T-cell (primary cell): Measurements from ENCODE around the gene TBK1. TPM values are rescaled to one million over a fixed set of nuclear protein-coding genes. Genes with fewer than 3 reads are reported as not detected.

Experiments used
- ATAC-seq, 4 experiments: fragments of 200-7000 bp in 3 of 4; fragments of 150-1000 bp in 1 of 4; cut with Tn5 transposase; replicated peaks in 1 of 4; 1 replicate in 3 of 4; 2 replicates in 1 of 4; pipeline ENCODE4 v1.10.0; 2021; ENCODE audit warnings: moderate library complexity in 3 of 4, mild to moderate bottlenecking in 2 of 4, moderate number of reproducible peaks in 1 of 4
- CTCF ChIA-PET, 2 donors: fragments of 300-600 bp; sonication (Branson Sonifier 250); formaldehyde crosslinking; loops; one replicate each; lab custom pipeline; 2022; ENCODE audit warnings: antibody characterized with exemption in 2 of 2; lab: Charles Lee
- POLR2A ChIA-PET, 2 donors: fragments of 300-600 bp; sonication (Branson Sonifier 250); formaldehyde crosslinking; loops; one replicate each; lab custom pipeline; 2022; ENCODE audit warnings: antibody characterized with exemption in 2 of 2; lab: Charles Lee
- DNase-seq, 35 experiments: peaks; one replicate each; pipeline versions ENCODE4 v3.0.0 to v3.0.0-alpha.2; 2013 to 2023
- H3K27ac ChIP-seq: one replicate; pipeline ENCODE4 v1.5.1; 2013; ENCODE audit warnings: low read length
- H3K27me3 ChIP-seq, 2 experiments: replicated peaks in 1 of 2; 1 replicate in 1 of 2; 2 replicates in 1 of 2; pipeline versions ENCODE4 v1.6.1 to v1.7.0; 2013; ENCODE audit warnings: low read length in 1 of 2, mixed read lengths in 1 of 2; ENCODE audit not compliant: control insufficient read depth in 2 of 2, insufficient read depth in 2 of 2; ENCODE audit errors: extremely low read depth in 1 of 2
- H3K36me3 ChIP-seq, 2 donors: 1 replicate in 1 of 2; 2 replicates in 1 of 2; pipeline versions ENCODE4 v1.6.1 to v1.7.0; 2013; ENCODE audit warnings: low read length in 1 of 2; ENCODE audit not compliant: control insufficient read depth in 2 of 2, insufficient read depth in 1 of 2; ENCODE audit errors: extremely low read depth in 1 of 2
- H3K4me1 ChIP-seq, 2 experiments: 1 replicate in 1 of 2; 2 replicates in 1 of 2; pipeline versions ENCODE4 v1.6.1 to v1.7.0; 2013; ENCODE audit warnings: low read length in 2 of 2, mixed read lengths in 1 of 2; ENCODE audit not compliant: insufficient read depth in 2 of 2, control insufficient read depth in 1 of 2; ENCODE audit errors: extremely low read depth in 1 of 2
- H3K4me3 ChIP-seq, 2 donors: 1 replicate in 1 of 2; 2 replicates in 1 of 2; pipeline versions ENCODE4 v1.5.1 to v1.7.0; 2013; ENCODE audit warnings: mild to moderate bottlenecking in 2 of 2, low read length in 1 of 2, moderate library complexity in 1 of 2; ENCODE audit not compliant: control insufficient read depth in 1 of 2; ENCODE audit errors: extremely low read depth in 1 of 2
- H3K9me3 ChIP-seq: 2 replicates; pipeline ENCODE4 v1.7.0; 2013
- H3K27ac Mint-ChIP-seq, 2 donors: one replicate each; pipeline ENCODE4 v1.8.0; 2020 to 2021; ENCODE audit warnings: mild to moderate bottlenecking in 2 of 2, mixed read lengths in 2 of 2
- H3K27me3 Mint-ChIP-seq, 2 donors: one replicate each; pipeline ENCODE4 v1.8.0; 2021 to 2022; ENCODE audit warnings: mixed read lengths in 2 of 2
- H3K36me3 Mint-ChIP-seq: one replicate; pipeline ENCODE4 v1.8.0; 2021; ENCODE audit warnings: mixed read lengths
- H3K4me1 Mint-ChIP-seq, 3 donors: one replicate each; pipeline ENCODE4 v1.8.0; 2020 to 2022; ENCODE audit warnings: mixed read lengths in 3 of 3, mild to moderate bottlenecking in 1 of 3
- H3K4me3 Mint-ChIP-seq, 3 donors: one replicate each; pipeline ENCODE4 v1.8.0; 2020 to 2022; ENCODE audit warnings: mild to moderate bottlenecking in 3 of 3, mixed read lengths in 3 of 3, moderate library complexity in 3 of 3
- H3K9me3 Mint-ChIP-seq, 3 donors: one replicate each; pipeline ENCODE4 v1.8.0; 2020 to 2022; ENCODE audit warnings: mixed read lengths in 3 of 3
- WGBS: methylation state at CpG from one replicate; pipeline ENCODE4 v1.1.5; 2013; ENCODE audit warnings: missing lambda C conversion rate; ENCODE audit not compliant: insufficient coverage; 5-methylcytosine and 5-hydroxymethylcytosine counted together
- total RNA-seq, 35 experiments: library from RNA in 6 of 35; stranded (reverse) in 6 of 35; fragments of 120-200 nt in 1 of 35; gene quantifications; one replicate each; pipeline versions ENCODE4 v1.2.1 to v1.2.4 and lab custom pipeline; 2013 to 2026

Gene TBK1
- total RNA-seq, 5 donors from 2014 or later (not counting 1 experiment from before 2014, with no cell fraction given) = 8.9 to 20.0 (median 13.5) TPM

DNA sequence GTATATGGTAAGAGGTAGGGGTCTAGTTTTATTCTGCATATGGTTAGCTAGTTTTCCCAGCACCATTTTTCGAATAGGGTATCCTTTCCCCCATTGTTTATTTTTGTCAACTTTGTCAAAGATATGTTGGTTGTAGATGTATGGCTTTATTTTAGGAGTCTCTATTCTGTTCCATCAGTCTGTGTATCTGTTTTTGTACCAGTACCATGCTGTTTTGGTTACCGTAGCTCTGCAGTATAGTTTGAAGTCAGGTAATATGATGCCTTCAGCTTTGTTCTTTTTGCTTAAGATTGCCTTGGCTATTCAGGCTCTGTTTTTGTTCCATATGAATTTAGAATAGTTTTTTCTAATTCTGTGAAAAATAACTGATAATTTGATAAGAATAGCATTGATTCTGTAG lies 24.9 kb downstream of the TBK1 start:
- ATAC-seq (no peak), DNase-seq (no peak)
- Histone ChIP-seq H3K36me3 (peaks cover 0 to 33% of the 10 kb centered on the region in 2 donors), H3K4me3 (no peak overlapping the region), H3K9me3 (no peaks in the 10 kb centered on the region), H3K27ac (no peak overlapping the region), H3K4me1 (no peaks in the 10 kb centered on the region), H3K27me3 (no peaks in the 10 kb centered on the region)
- Mint-ChIP-seq H3K9me3 (peaks cover 0 to 18% (median 5%) of the 10 kb centered on the region in 3 donors), H3K27me3 (no peaks in the 10 kb centered on the region), H3K4me1 (peaks cover 0 to 9% (median 8%) of the 10 kb centered on the region in 3 donors), H3K4me3 (no peak overlapping the region), H3K36me3 (peaks cover 51% of the 10 kb centered on the region), H3K27ac (no peak overlapping the region)
- 100% methylated on average over 1 of the region's 2 CpGs for WGBS
- ChIA-PET CTCF (no interaction called here), POLR2A (no interaction called here)

DNA sequence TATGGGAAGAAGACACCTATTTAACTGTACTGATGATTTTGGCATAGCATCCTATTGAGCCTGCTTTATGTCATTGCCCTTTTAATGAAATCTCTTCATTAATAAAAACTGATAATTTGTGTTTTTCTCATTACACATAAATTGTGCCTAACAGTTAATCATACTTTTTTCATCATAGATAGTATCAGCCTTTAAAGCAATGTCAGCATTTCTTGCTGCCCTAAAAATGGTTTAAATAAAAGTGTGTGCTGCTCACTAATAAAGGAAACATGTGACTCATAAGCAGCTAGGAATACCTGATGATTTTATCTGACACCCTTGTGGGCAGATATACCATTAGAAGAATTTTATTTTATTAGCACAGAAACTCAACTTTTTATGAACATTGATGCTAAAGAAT lies 26.7 kb downstream of the TBK1 start:
- Histone ChIP-seq H3K9me3 (no peaks in the 10 kb centered on the region), H3K27ac (no peak overlapping the region), H3K27me3 (no peaks in the 10 kb centered on the region), H3K4me1 (no peaks in the 10 kb centered on the region), H3K36me3 (peaks cover 0 to 24% of the 10 kb centered on the region in 2 donors), H3K4me3 (no peak overlapping the region)
- Mint-ChIP-seq H3K27ac (no peak overlapping the region), H3K27me3 (no peaks in the 10 kb centered on the region), H3K4me1 (peaks cover 0 to 9% (median 8%) of the 10 kb centered on the region in 3 donors), H3K4me3 (no peak overlapping the region), H3K36me3 (peaks cover 46% of the 10 kb centered on the region), H3K9me3 (peaks cover 0 to 18% (median 5%) of the 10 kb centered on the region in 3 donors)
- ATAC-seq = no peak
- CTCF ChIA-PET = no interaction called here
- DNase-seq = no peak
- POLR2A ChIA-PET = interaction anchor here in 1 of 2 donors (0.5 kb wide), 1 partner anchor 69 kb away, joined by 5 read pairs; no protein-coding TSS in a partner anchor

DNA sequence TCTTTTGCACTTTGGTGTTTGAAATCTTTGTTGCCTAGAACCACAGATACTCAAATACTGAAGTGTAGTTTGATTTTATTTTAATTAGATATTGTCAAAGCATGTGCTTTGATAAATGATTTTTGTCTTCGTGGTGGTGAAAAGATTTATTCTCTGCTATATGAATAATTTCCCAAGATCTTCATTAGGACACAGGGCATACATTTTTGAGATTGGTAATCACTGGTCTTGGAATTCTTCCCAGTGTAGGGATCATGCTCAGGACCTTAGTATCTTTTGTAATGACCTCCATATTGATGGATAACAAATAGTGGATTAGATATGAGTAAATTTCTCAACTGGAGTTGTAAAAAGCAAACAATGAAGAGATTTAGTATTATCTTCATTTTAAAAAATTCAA lies 28.2 kb downstream of the TBK1 start:
- Mint-ChIP-seq H3K27me3 (no peaks in the 10 kb centered on the region), H3K9me3 (peaks cover 0 to 17% (median 4%) of the 10 kb centered on the region in 3 donors), H3K4me3 (no peak overlapping the region), H3K4me1 (peaks cover 0 to 9% (median 8%) of the 10 kb centered on the region in 3 donors), H3K36me3 (peaks cover 36% of the 10 kb centered on the region), H3K27ac (no peak overlapping the region)
- Histone ChIP-seq H3K4me3 (no peak overlapping the region), H3K27me3 (no peaks in the 10 kb centered on the region), H3K36me3 (peaks cover 0 to 22% of the 10 kb centered on the region in 2 donors), H3K4me1 (no peaks in the 10 kb centered on the region), H3K9me3 (no peaks in the 10 kb centered on the region), H3K27ac (no peak overlapping the region)
- no CpG with 5 or more reads among the region's 1 CpG for WGBS
- ATAC-seq (no peak), DNase-seq (no peak)
- ChIA-PET POLR2A (no interaction called here), CTCF (interaction anchor here in 1 of 2 donors (1.5 kb wide), 1 partner anchor 69 kb away, joined by 3 read pairs; no protein-coding TSS in a partner anchor)

GRCh38 chr12:64486657-64487056 lies 34.7 kb downstream of the TBK1 start:
- H3K27me3 Mint-ChIP-seq = no peaks in the 10 kb centered on the region
- no CpG with 5 or more reads among the region's 3 CpGs for WGBS
- no peaks in the 10 kb centered on the region for H3K9me3 ChIP-seq
- H3K9me3 Mint-ChIP-seq = no peaks in the 10 kb centered on the region
- no peaks in the 10 kb centered on the region for H3K27me3 ChIP-seq
- H3K36me3 Mint-ChIP-seq = peaks cover 46% of the 10 kb centered on the region
- ChIA-PET CTCF (no interaction called here), POLR2A (interaction anchor here in 1 of 2 donors (0.6 kb wide), 1 partner anchor 240 kb away, joined by 6 read pairs; no protein-coding TSS in a partner anchor)
- DNase-seq (no peak), ATAC-seq (no peak)
- H3K4me3 ChIP-seq = no peak overlapping the region
- peaks cover 0 to 43% of the 10 kb centered on the region in 2 donors for H3K36me3 ChIP-seq
- no peak overlapping the region for H3K27ac Mint-ChIP-seq
- peaks cover 0 to 1% (median 0%) of the 10 kb centered on the region in 3 donors for H3K4me1 Mint-ChIP-seq
- H3K4me1 ChIP-seq = no peaks in the 10 kb centered on the region
- H3K4me3 Mint-ChIP-seq = no peak overlapping the region
- H3K27ac ChIP-seq = no peak overlapping the region

- no CpG with 5 or more reads among the region's 1 CpG for WGBS
- H3K27me3 Mint-ChIP-seq = no peaks in the 10 kb centered on the region
- H3K27ac Mint-ChIP-seq = no peak overlapping the region
- H3K36me3 Mint-ChIP-seq = peaks cover 46% of the 10 kb centered on the region
- ChIA-PET CTCF (no interaction called here), POLR2A (interaction anchor here in 1 of 2 donors (0.7 kb wide), 1 partner anchor 1866 kb away, joined by 3 read pairs; no protein-coding TSS in a partner anchor)
- peaks cover 13 to 19% (median 14%) of the 10 kb centered on the region in 3 donors for H3K4me1 Mint-ChIP-seq
- no peak for DNase-seq
- no peak overlapping the region for H3K27ac ChIP-seq
- no peak overlapping the region for H3K4me3 Mint-ChIP-seq
- no peaks in the 10 kb centered on the region for H3K27me3 ChIP-seq
- no peaks in the 10 kb centered on the region for H3K9me3 ChIP-seq
- peaks cover 0 to 32% of the 10 kb centered on the region in 2 donors for H3K36me3 ChIP-seq
- peaks cover 2 to 3% of the 10 kb centered on the region in 2 experiments for H3K4me1 ChIP-seq
- H3K4me3 ChIP-seq = no peak overlapping the region
- no peaks in the 10 kb centered on the region for H3K9me3 Mint-ChIP-seq
- no peak for ATAC-seq
Measured at GRCh38 chr12:64491718-64492117, 39.8 kb downstream of the TBK1 start.

DNA sequence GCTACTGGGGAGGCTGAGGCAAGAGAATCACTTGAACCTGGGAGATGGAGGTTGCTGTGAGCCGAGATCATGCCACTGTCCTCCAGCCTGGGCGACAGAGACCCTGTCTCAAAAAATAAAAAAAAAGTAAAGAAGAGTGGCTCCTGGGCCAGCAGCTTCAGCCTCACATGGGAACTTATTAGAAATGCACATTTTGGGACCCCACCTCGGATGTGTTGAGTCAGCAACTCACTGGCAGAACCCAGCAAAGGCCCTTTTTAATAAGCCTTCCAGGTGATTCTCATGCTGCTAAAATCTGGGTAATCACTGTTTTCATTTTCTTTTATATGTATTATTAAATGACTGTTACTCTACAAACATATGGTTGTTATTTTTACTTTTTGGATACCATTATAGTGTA lies 41.6 kb downstream of the TBK1 start:
- no peak overlapping the region for H3K27ac ChIP-seq
- H3K4me3 ChIP-seq = no peak overlapping the region
- H3K4me1 ChIP-seq = peaks cover 2 to 3% of the 10 kb centered on the region in 2 experiments
- H3K9me3 ChIP-seq = no peaks in the 10 kb centered on the region
- ChIA-PET CTCF (no interaction called here), POLR2A (no interaction called here)
- Mint-ChIP-seq H3K4me3 (no peak overlapping the region), H3K36me3 (peaks cover 49% of the 10 kb centered on the region), H3K27me3 (no peaks in the 10 kb centered on the region), H3K9me3 (no peaks in the 10 kb centered on the region), H3K27ac (no peak overlapping the region), H3K4me1 (peaks cover 13 to 19% (median 14%) of the 10 kb centered on the region in 3 donors)
- 100% methylated on average over 2 of the region's 3 CpGs for WGBS
- ATAC-seq (no peak), DNase-seq (no peak)
- H3K36me3 ChIP-seq = peaks cover 0 to 30% of the 10 kb centered on the region in 2 donors
- no peaks in the 10 kb centered on the region for H3K27me3 ChIP-seq
